LNCaP clone FGC (cell line): Measurements from ENCODE around the gene SPEM1.

Experiments used
- DNase-seq: peaks from one replicate; pipeline ENCODE4 v3.0.0-alpha.2; 2011; ENCODE audit warnings: low read depth
- H3K4me3 ChIP-seq: 2 replicates; pipeline ENCODE4 v1.5.1; 2011; ENCODE audit warnings: mild to moderate bottlenecking, low read depth, low read length, control low read depth
- TF ChIP-seq, protein P1 (sequence below): IDR thresholded peaks from 2 replicates; pipeline ENCODE4 v1.5.1; 2012; ENCODE audit warnings: mild to moderate bottlenecking; ENCODE audit not compliant: control insufficient read depth, insufficient read depth; ENCODE audit errors: extremely low read depth

Gene SPEM1

DNA sequence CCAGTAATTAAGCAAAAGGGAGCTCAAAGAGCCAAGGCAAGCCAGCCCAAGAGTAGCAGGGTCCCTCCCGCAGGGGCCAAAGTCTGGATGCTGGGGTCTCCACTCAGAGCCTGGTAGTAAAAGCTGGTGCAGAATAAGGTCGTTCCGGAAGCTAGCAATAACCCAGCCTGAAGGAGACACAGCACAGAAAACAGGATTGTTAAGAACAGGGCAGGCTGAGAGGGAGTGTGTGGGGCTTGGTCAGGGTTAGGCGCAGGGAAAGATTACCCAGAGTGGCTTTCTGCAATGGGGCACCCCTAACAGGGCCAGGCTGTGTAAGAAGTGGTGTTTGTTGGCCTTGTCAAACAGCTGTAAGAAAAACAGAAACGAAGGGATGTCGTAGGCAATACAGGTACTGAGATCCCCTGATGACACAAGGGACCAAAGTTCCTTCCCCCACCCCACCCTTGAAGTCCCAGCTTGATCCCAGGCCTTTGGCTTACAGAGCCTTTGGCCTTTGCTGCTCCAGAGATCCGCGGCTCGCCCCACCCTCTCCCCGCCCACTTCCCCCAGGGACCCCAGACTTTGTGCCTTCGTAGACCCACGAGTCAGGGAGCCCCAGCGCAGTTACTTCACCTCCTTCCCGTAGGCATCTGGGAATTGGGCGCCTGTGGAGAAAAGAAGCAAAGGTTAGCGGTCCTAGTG is 16.9 kb upstream of the SPEM1 start:
- H3K4me3 ChIP-seq = peak overlapping the region; percentile 62
- TF ChIP-seq, protein P1, sequence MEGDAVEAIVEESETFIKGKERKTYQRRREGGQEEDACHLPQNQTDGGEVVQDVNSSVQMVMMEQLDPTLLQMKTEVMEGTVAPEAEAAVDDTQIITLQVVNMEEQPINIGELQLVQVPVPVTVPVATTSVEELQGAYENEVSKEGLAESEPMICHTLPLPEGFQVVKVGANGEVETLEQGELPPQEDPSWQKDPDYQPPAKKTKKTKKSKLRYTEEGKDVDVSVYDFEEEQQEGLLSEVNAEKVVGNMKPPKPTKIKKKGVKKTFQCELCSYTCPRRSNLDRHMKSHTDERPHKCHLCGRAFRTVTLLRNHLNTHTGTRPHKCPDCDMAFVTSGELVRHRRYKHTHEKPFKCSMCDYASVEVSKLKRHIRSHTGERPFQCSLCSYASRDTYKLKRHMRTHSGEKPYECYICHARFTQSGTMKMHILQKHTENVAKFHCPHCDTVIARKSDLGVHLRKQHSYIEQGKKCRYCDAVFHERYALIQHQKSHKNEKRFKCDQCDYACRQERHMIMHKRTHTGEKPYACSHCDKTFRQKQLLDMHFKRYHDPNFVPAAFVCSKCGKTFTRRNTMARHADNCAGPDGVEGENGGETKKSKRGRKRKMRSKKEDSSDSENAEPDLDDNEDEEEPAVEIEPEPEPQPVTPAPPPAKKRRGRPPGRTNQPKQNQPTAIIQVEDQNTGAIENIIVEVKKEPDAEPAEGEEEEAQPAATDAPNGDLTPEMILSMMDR = no peak
- DNase-seq = no peak

- no peak for DNase-seq
- peak overlapping the region; percentile 62 for H3K4me3 ChIP-seq
- TF ChIP-seq, protein P1 = no peak
Measured at GRCh38 chr17:7403727-7403976, 16.5 kb upstream of the SPEM1 start.

DNA sequence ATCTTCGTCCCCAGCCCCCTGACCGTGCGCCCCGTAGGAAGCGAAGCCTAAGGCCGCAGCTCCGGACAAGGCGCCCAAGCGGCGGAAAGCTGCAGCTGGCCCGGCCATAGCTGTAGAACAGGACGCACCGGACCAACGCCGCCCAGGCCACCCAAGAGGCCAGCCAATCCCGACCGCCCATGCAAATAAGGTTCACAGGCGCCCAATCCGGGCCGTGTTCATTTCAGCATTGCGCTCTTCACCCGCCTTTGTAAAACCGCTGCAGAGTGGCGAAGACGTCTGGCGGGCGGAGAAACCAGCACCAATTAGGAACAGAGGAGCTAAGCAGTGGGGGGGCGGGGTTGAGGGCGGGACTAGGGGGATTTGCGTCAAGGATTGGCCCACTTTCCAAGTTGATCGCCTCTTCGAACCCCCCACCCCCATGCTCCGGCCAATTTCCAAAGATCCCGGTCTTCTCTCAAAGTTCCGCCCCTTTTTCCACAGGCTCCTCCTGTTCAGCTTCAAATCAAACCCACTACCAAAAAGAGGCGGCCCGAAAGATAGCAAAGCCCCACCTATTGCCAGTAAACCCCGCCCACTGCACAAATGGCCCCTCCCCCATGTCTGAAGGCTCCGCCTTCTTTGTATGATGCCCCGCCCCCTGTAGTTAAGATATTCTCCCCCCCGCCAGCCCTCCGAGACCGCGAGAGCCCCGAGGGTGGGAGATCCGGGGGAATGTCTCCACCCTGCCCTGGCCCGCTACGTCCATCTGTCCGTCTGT is 16.0 kb upstream of the SPEM1 start, which contains the start of gene TMEM256:
TSS of gene TMEM256 (minus strand) at position 121 of the 760 bp plus-strand sequence. CDS start at position 108, 13 bp downstream.
- peak within 1 kb of the TSS; percentile 62 for H3K4me3 ChIP-seq
- DNase-seq = peak; percentile 92
- TF ChIP-seq, protein P1 = no peak

DNA sequence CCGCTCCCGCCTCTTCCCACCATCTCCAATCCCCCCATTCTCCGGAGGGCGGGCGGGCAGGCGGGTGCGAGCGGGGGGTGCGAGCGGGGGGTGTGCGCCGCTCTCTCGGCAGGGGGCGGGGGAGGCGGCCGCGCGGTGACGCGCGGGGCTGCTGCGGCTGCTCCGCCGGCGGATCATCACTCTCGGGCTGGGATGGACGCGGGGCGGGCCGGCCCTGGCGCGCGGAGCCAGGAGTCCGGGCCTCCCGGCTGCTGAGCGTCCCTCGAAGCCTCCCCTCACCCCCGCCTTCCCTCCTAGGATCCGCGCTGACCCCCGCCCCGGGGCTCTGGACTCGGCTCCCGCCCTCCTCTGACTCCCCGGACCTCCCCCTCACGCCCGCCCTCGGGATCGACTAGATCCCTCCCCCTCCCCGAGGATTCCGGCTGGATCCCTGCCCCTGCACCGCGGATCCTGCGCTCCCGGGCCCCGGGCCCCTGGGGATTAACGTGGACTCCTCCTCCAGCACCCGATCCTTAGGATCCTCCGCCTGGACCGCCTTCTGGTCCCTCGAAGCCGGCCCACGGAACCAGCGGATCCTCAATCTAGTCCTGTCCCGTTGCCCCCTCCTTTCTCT is 15.3 kb upstream of the SPEM1 start:
- TF ChIP-seq, protein P1 = no peak
- DNase-seq = no peak

DNA sequence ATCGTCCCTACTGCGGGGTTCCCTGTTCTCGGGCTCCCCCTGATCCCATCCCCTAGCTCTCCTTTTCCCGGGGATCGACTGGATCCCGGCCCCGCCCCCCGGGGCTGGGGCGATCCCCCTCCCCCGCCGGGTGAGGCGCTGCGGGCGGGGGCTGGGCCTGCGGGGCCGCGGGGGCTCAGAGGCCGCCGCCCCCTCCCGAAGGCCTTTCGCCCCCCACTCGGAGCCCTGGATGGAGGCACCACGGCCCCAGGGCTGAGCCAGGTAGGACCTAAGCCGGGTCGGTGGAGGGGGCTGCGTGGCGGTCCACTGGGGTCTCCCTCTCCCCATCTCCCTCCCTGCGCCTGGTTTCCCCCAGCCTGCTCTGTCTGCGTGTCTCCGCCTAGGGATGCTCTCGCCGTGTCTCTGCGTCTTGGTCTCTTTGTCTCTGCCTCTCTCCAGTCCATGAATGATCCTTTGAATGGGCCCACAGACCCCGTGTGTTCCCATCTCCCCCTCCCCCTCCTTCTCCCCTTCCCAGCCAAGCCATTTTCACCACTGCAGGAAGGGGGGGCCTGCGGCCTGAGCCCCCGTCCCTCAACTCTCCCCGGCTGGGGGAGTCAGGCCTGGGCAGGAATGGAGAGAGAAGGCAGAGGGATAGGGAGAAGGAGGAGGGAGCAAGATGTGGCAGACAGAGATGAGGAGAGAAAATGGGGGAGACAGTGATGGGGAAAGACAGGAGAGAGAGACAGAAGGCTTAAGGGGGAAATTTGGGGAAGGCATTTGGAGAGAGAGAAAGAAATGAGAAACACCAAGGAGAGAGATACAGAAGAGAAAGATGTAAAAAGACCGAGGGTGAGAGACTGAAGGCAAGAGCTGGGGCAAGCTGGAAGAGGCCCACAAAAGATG is 14.5 kb upstream of the SPEM1 start:
- DNase-seq = no peak
- peak overlapping the region; percentile 62 for H3K4me3 ChIP-seq
- TF ChIP-seq, protein P1 = no peak

More for the DNA sequence above, 15.3 kb upstream of the SPEM1 start:
- H3K4me3 ChIP-seq = peak overlapping the region; percentile 62

- no peak for DNase-seq
- TF ChIP-seq, protein P1 = no peak
- no peak overlapping the region for H3K4me3 ChIP-seq
Measured at GRCh38 chr17:7406235-7406825, 13.8 kb upstream of the SPEM1 start.
